SK-N-SH (cell line): ENCODE results near the gene CYP27C1. TPM values are rescaled to one million over a fixed set of nuclear protein-coding genes. Genes with fewer than 3 reads are reported as not detected.

Source experiments
- CTCF ChIA-PET: fragments of 300-600, 350-600 bp; formaldehyde crosslinking; extraction: SDS; loops from one replicate; lab custom pipeline; 2021; lab: Yijun Ruan, JAX
- POLR2A ChIA-PET: fragments of 350-600 bp; sonication (Branson Sonifier 250); formaldehyde crosslinking; extraction: SDS; loops from one replicate; lab custom pipeline; 2020; ENCODE audit warnings: antibody characterized with exemption, inconsistent platforms; lab: Yijun Ruan, JAX
- DNase-seq: peaks from one replicate; pipeline ENCODE4 v3.0.0; 2012
- H2AFZ ChIP-seq: fragments of 200-600 bp; sonication (generic); 2 replicates; pipeline ENCODE4 v1.8.1; 2016; ENCODE audit warnings: antibody characterized with exemption, mild to moderate bottlenecking, low read depth
- H3F3A ChIP-seq: fragments of 200-600 bp; sonication (generic); replicated peaks from 2 replicates; pipeline ENCODE3; 2016; ENCODE audit warnings: antibody characterized with exemption, mild to moderate bottlenecking; ENCODE audit not compliant: insufficient read depth
- H3K27ac ChIP-seq, 2 experiments: fragments of 200-500 bp in 1 of 2; fragments of 200-600 bp in 1 of 2; sonication (Bioruptor generic) in 1 of 2; sonication (generic), shearing (Covaris generic) in 1 of 2; 2 replicates each; pipeline versions ENCODE4 v1.5.1 to v1.6.1; 2014 to 2016; ENCODE audit warnings: low read depth in 2 of 2, inconsistent platforms in 1 of 2, low read length in 1 of 2, mild to moderate bottlenecking in 1 of 2, mixed read lengths in 1 of 2
- H3K27me3 ChIP-seq: fragments of 200-600 bp; sonication (generic), shearing (Covaris generic); 2 replicates; pipeline ENCODE4 v1.6.1; 2016; ENCODE audit warnings: mixed run types; ENCODE audit not compliant: insufficient read depth
- H3K36me3 ChIP-seq, 2 experiments: fragments of 200-500 bp in 1 of 2; fragments of 200-600 bp in 1 of 2; sonication (Bioruptor generic) in 1 of 2; sonication (generic) in 1 of 2; replicated peaks in 1 of 2; 2 replicates each; pipeline versions ENCODE3 to v1.5.1; 2014 to 2016; ENCODE audit warnings: low read length in 1 of 2, mild to moderate bottlenecking in 1 of 2; ENCODE audit not compliant: insufficient read depth in 2 of 2, control insufficient read depth in 1 of 2
- H3K4me1 ChIP-seq, 2 experiments: fragments of 200-500 bp in 1 of 2; fragments of 200-600 bp in 1 of 2; sonication (Bioruptor generic) in 1 of 2; sonication (generic), shearing (Covaris generic) in 1 of 2; 2 replicates each; pipeline versions ENCODE4 v1.5.1 to v1.6.1; 2014 to 2016; ENCODE audit warnings: low read depth in 1 of 2, low read length in 1 of 2, mixed run types in 1 of 2; ENCODE audit not compliant: insufficient read depth in 2 of 2, control insufficient read depth in 1 of 2
- H3K4me2 ChIP-seq: fragments of 200-600 bp; sonication (generic), shearing (Covaris generic); 2 replicates; pipeline ENCODE4 v1.6.1; 2017; ENCODE audit warnings: mixed run types
- H3K4me3 ChIP-seq, 2 experiments: fragments of 200-500 bp in 1 of 2; fragments of 200-600 bp in 1 of 2; sonication (Bioruptor generic) in 1 of 2; sonication (generic), shearing (Covaris generic) in 1 of 2; 2 replicates each; pipeline versions ENCODE4 v1.5.1 to v1.8.1; 2014 to 2016; ENCODE audit warnings: low read depth in 2 of 2, inconsistent platforms in 1 of 2, low read length in 1 of 2, mild to moderate bottlenecking in 1 of 2, mixed read lengths in 1 of 2, moderate library complexity in 1 of 2
- H3K79me2 ChIP-seq: fragments of 200-600 bp; sonication (generic); 2 replicates; pipeline ENCODE4 v1.8.1; 2017; ENCODE audit warnings: mild to moderate bottlenecking; ENCODE audit not compliant: insufficient read depth
- H3K9ac ChIP-seq: fragments of 200-600 bp; sonication (generic); 2 replicates; pipeline ENCODE4 v1.6.1; 2017; ENCODE audit warnings: mixed run types
- H3K9me2 ChIP-seq: fragments of 200-600 bp; sonication (generic); 2 replicates; pipeline ENCODE4 v1.6.1; 2017; ENCODE audit warnings: mixed run types
- H3K9me3 ChIP-seq: fragments of 200-600 bp; sonication (generic); 2 replicates; pipeline ENCODE4 v1.6.1; 2017; ENCODE audit warnings: mixed run types, mild to moderate bottlenecking, moderate library complexity
- H4K20me1 ChIP-seq: fragments of 200-600 bp; sonication (generic); 2 replicates; pipeline ENCODE4 v1.6.1; 2017; ENCODE audit warnings: mild to moderate bottlenecking, mixed run types; ENCODE audit not compliant: insufficient read depth
- CHD2 ChIP-seq: fragments of 150-350 bp; IDR thresholded peaks from 2 replicates; pipeline ENCODE4 v1.6.1; 2018; ENCODE audit warnings: low read length; ENCODE audit not compliant: partially characterized antibody
- CTCF ChIP-seq: fragments of 200-600 bp; sonication (generic); IDR thresholded peaks from 2 replicates; pipeline ENCODE4 v1.6.1; 2017; ENCODE audit warnings: antibody characterized with exemption, mild to moderate bottlenecking, moderate library complexity
- FOSL2 ChIP-seq: IDR thresholded peaks from 2 replicates; pipeline ENCODE4 v1.4.0; 2012; ENCODE audit warnings: low read depth, mild to moderate bottlenecking, moderate library complexity, borderline replicate concordance
- FOXJ3 ChIP-seq: sonication (generic); formaldehyde crosslinking; IDR thresholded peaks from 2 replicates; pipeline ENCODE4 v1.5.1; 2020; ENCODE audit warnings: mild to moderate bottlenecking, missing genetic modification reagents
- GABPA ChIP-seq: IDR thresholded peaks from 2 replicates; pipeline ENCODE4 v1.4.0; 2012; ENCODE audit warnings: low read depth, mild to moderate bottlenecking
- GATA2 ChIP-seq: sonication (generic); formaldehyde crosslinking; IDR thresholded peaks from 2 replicates; pipeline ENCODE4 v1.5.0; 2020; ENCODE audit warnings: mild to moderate bottlenecking, missing genetic modification reagents
- MXI1 ChIP-seq: IDR thresholded peaks from 2 replicates; pipeline ENCODE4 v1.6.1; 2012; ENCODE audit warnings: mild to moderate bottlenecking, low read depth, low read length, improper control_type of control experiment
- PBX3 ChIP-seq: IDR thresholded peaks from 2 replicates; pipeline ENCODE4; 2012
- RCOR1 ChIP-seq: fragments of 150-350 bp; IDR thresholded peaks from 2 replicates; pipeline ENCODE4 v1.6.1; 2017; ENCODE audit warnings: antibody characterized with exemption, low read length
- REST ChIP-seq: IDR thresholded peaks from 2 replicates; pipeline ENCODE4 v1.6.1; 2012; ENCODE audit warnings: mild to moderate bottlenecking, low read depth, low read length, moderate library complexity
- SMC3 ChIP-seq: IDR thresholded peaks from 2 replicates; pipeline ENCODE4 v1.6.1; 2012; ENCODE audit warnings: low read depth, low read length, improper control_type of control experiment
- TAF1 ChIP-seq: IDR thresholded peaks from 2 replicates; pipeline ENCODE4 v1.6.1; 2012; ENCODE audit warnings: low read depth, mild to moderate bottlenecking, low read length, moderate library complexity, borderline replicate concordance
- USF1 ChIP-seq: IDR thresholded peaks from 2 replicates; pipeline ENCODE4 v1.4.0; 2012; ENCODE audit warnings: low read depth, borderline replicate concordance
- ZBTB33 ChIP-seq: IDR thresholded peaks from 2 replicates; pipeline ENCODE4 v1.4.0; 2012; ENCODE audit warnings: low read depth, borderline replicate concordance
- WGBS: methylation state at CpG from one replicate; pipeline ENCODE4 v1.1.6; 2017; ENCODE audit warnings: low lambda C conversion rate; 5-methylcytosine and 5-hydroxymethylcytosine counted together
- polyA plus RNA-seq, 3 experiments: library from polyadenylated mRNA; depleted of rRNA; stranded (reverse); fragments of >200 nt; gene quantifications; 2 replicates each; pipeline ENCODE4 v1.2.3, GENCODE V29; 2012

CYP27C1 gene
- polyA plus RNA-seq, 1 of the 3 experiments (the other 2 are of a cell fraction), result not detected

- TF ChIP-seq ZBTB33 (no peak), SMC3 (no peak), CTCF (no peak), GABPA (no peak), REST (no peak), MXI1 (no peak), PBX3 (no peak), TAF1 (no peak), FOSL2 (no peak), FOXJ3 (no peak), GATA2 (CRISPR knock-in tag) (no peak), USF1 (no peak), RCOR1 (no peak), CHD2 (no peak)
- no peaks in the 10 kb centered on the region for H3K9me2 ChIP-seq
- H3K9ac ChIP-seq, result no peak overlapping the region
- ChIA-PET POLR2A (no interaction called here), CTCF (interaction anchor here (1.0 to 7.5 kb wide), 4 partner anchors 11 to 93 kb away, joined by 3 to 52 read pairs (median 4); no protein-coding TSS in a partner anchor)
- no peaks in the 10 kb centered on the region for H3K36me3 ChIP-seq
- no peaks in the 10 kb centered on the region for H3K79me2 ChIP-seq
- H3K4me1 ChIP-seq, result peaks cover 0 to 11% of the 10 kb centered on the region in 2 experiments; a peak in 1 of 4 replicates
- H3K4me2 ChIP-seq, result no peak overlapping the region
- no peak overlapping the region for H3K4me3 ChIP-seq
- no peaks in the 10 kb centered on the region for H3F3A ChIP-seq
- WGBS, result 85% methylated on average over 4 of the region's 7 CpGs
- no peaks in the 10 kb centered on the region for H3K9me3 ChIP-seq
- no peak for DNase-seq
- H3K27ac ChIP-seq, result no peak overlapping the region
- no peaks in the 10 kb centered on the region for H4K20me1 ChIP-seq
- no peaks in the 10 kb centered on the region for H3K27me3 ChIP-seq
- H2AFZ ChIP-seq, result no peak overlapping the region
These were observed 57.6 kb downstream of the CYP27C1 start for GRCh38 chr2:127162261-127163089.
